ENCODE data around the gene PTCH2.
A peak's percentile ranks its signal among the peaks of the same experiment; 100 is the strongest.
"Not testable (repeated sequence)": the region's sequence is repeated elsewhere in the genome, so short reads cannot be mapped to it uniquely, and the experiment has no call there.

PTCH2 gene

GRCh38 chr1:44798481-44799365 lies 44.3 kb downstream of the PTCH2 start:
- H3K4me3 ChIP-seq, result no peak overlapping the region
- no peak for DNase-seq (ENCODE audit: low spot score)
- TF ChIP-seq CTCF (IDR thresholded peaks at IDR 0.05), result no peak
- peak overlapping the region; percentile 36 to 90 for H3K27ac ChIP-seq

GRCh38 chr1:44797886-44798285 lies 45.2 kb downstream of the PTCH2 start:
- not testable (repeated sequence) for H3K4me3 ChIP-seq; DNase-seq (ENCODE audit: low spot score)
- H3K27ac ChIP-seq, result peak overlapping the region in 1 of 2 donors; percentile 36

- no peak for TF ChIP-seq CTCF (IDR thresholded peaks at IDR 0.05)
- H3K27ac ChIP-seq, result no peak overlapping the region
- H3K4me3 ChIP-seq, result no peak overlapping the region
- no peak for DNase-seq (ENCODE audit: low spot score)
Observed at GRCh38 chr1:44792736-44793502, 50.1 kb downstream of the PTCH2 start.

- TF ChIP-seq CTCF (IDR thresholded peaks at IDR 0.05), result no peak
- DNase-seq (ENCODE audit: low spot score), result no peak
- Histone ChIP-seq H3K4me3 (no peak overlapping the region), H3K27ac (no peak overlapping the region)
Observed at GRCh38 chr1:44790968-44791801, 51.9 kb downstream of the PTCH2 start.

GRCh38 chr1:44788120-44788860 lies 54.8 kb downstream of the PTCH2 start, which contains the start of gene BEST4:
Gene BEST4, minus strand, starts transcription at chr1:44788170. Its CDS starts 465 bp downstream, at chr1:44787705.
- DNase-seq (ENCODE audit: low spot score), result no peak
- TF ChIP-seq CTCF (IDR thresholded peaks at IDR 0.05), result no peak
- peak within 1 kb of the TSS in 1 of 2 donors; percentile 7 for H3K27ac ChIP-seq
- H3K4me3 ChIP-seq, result no peak within 1 kb of the TSS

GRCh38 chr1:44787506-44787905 lies 55.5 kb downstream of the PTCH2 start:
- no peak for DNase-seq (ENCODE audit: low spot score)
- TF ChIP-seq CTCF (IDR thresholded peaks at IDR 0.05), result no peak

More at GRCh38 chr1:44787506-44787905, 55.5 kb downstream of the PTCH2 start:
- Histone ChIP-seq H3K4me3 (no peak overlapping the region), H3K27ac (peak overlapping the region in 1 of 2 donors; percentile 7)
